OCI-LY7 (cell line): ENCODE measurements around the gene TACR1.

Source experiments
- CTCF ChIP-seq: fragments of 200-600 bp; sonication (generic); conservative IDR thresholded peaks from 2 replicates; pipeline ENCODE4 v1.5.1; 2014; ENCODE audit warnings: mild to moderate bottlenecking, antibody characterized with exemption, low read length, moderate library complexity, mixed read lengths
- EZH2phosphoT487 ChIP-seq: fragments of 200-600 bp; sonication (generic); IDR thresholded peaks from 2 replicates; pipeline ENCODE4 v1.6.1; 2018; ENCODE audit warnings: low read depth, borderline replicate concordance, mild to moderate bottlenecking, mixed run types, antibody characterized with exemption, low read length, moderate library complexity, mixed read lengths

- no peak for TF ChIP-seq CTCF
- TF ChIP-seq EZH2phosphoT487, result no peak
Observed at GRCh38 chr2:75190271-75190990, 8.9 kb downstream of the TACR1 start.
